GM21447 (cell line): ENCODE data around the gene HOXA6.

Experiments used
- ATAC-seq: cut with Tn5 transposase; IDR thresholded peaks from one replicate; pipeline ENCODE4 v1.9.1; 2021; ENCODE audit not compliant: unreplicated experiment

The HOXA6 gene

GRCh38 chr7:27141137-27141922 is 6.2 kb downstream of the HOXA6 start:
- ATAC-seq, result no peak

- ATAC-seq, result no peak
Observed at GRCh38 chr7:27140126-27140857, 7.3 kb downstream of the HOXA6 start.

DNA sequence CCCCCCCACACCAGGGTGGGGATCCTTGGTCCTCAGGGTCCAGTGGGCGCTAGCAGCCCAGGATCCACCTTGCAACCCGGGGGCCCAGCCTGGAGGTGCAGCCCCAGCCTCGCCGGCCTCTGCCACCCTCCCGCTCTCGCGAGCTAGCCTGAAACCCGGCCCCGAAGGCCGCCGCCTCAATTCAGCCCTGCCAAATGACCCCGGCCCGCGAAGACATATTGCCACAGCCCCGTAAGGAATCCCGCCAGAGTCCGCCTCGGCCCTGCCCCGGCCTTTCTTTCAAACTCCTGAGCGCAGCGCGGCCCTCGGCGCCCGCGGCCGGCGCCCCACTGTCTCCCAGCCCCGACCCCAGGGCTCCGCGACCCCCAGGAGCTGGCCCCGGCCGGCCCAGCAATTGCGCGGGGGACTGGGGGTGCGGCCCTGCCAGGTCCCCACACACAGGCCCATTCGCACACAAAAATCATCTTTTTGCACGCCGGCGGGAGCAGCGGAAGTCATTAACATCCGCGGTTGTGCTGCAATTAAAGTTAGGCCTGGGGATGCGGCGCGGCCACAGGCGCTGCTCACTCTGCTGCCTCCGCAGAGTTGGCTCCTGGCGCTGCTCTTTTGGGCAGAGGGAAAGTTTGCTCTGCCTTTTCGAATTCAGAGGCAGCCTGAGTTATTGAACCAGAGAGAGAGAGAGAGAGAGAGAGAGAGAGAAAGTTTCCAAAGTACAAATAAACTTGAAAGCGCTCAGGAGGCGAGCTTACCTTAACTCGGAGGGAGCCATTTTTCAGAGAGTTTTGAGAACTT is 8.0 kb downstream of the HOXA6 start:
- no peak for ATAC-seq

DNA sequence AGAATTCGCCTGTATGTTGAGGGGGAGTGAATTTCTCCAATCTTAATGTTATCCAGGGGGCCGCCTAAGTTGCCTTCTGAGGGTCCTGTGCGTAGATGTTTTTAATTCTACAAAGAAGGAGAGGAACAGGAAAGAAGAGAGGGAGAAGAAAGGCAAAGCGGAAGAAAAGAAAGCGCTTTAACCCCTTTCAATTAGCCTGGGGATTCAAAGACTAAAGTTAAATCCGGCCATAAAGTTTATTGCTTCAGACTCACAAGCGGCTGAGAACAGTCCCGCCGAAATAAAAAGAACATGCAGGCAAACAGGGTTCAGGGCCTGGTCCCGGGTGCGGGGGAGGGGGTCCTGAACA is 8.6 kb downstream of the HOXA6 start:
- no peak for ATAC-seq

GRCh38 chr7:27138472-27138871 is 9.1 kb downstream of the HOXA6 start:
- no peak for ATAC-seq

GRCh38 chr7:27137640-27138315 is 9.8 kb downstream of the HOXA6 start:
- no peak for ATAC-seq

GRCh38 chr7:27134392-27134791 is 13.2 kb downstream of the HOXA6 start:
- no peak for ATAC-seq

DNA sequence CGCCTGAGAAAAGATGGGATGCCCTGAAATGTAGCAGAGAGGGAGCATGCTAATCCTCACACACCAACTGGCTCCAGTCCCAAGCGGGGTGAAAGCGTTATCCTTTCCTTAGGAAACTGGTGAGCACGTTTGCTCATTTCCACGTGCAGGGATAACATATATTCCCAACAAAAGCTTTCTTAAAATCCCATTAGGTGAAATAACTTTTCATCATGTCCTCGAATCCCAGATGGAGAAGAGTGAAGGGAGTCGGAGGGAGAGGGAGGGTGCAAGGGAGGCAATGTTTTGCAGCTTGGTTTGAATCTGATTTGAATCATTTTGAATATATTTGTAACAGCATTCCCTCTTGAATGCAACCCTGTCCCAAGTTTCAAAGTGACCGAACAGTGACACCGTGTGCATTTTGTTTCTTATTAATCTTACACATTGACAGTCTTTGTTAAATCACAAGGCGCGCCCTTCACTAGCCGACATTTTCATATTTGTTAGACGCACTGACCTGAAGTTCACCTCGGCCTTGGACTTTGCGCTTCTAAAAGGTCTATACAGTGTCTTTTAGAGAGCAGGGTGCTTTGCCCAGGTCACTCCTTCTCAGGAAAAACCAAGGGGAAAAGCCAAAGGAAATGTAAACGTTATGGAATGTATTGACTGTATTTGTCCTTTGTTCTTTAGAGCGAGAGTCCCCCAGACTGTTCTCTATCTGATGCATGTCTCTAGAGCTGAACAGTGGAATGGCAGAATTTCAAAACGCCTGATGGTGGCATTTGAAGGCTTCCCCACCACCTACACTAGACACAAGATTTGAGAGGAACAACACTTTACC is 14.0 kb downstream of the HOXA6 start:
- ATAC-seq, result no peak

- ATAC-seq, result no peak
Observed at GRCh38 chr7:27132978-27133377, 14.6 kb downstream of the HOXA6 start.

DNA sequence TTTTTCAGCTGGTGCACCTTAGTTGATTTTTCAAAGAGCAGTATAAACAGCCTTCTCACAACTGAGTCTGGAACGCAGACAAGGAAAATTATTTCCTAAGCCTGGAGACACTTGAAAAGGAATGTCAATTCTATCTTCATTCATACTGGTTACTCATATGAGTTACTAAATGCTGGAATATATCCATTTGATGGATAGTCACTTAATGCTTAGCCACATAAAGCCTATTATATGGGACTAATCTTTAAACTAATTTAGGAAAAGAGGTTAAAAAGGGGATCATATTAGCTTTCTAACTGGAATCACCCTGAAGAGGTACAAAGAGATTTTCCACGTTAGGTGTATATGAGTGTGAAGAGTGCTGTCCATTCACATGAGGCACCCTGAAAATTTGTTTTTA is 15.4 kb downstream of the HOXA6 start:
- ATAC-seq, result no peak

DNA sequence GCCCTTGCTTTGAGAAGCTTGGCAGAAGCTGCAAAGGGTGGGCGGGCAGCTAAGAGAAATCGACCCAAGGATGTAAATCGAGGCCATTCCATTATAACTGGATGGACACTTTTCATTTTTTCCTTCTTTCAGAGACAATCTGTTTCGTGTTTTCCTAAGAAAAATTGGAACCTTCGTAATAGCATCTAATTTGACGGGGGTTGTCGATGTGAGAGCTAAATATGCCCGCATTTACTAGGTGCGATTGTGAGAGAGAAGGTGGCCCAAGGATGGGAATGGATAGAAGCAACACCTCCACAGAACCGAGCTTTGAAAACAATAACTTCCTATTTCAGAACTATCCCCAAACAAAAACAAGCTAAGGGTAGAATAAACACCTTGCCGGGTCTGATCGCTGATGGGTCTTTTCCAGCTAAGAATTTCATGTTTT is 16.2 kb downstream of the HOXA6 start:
- ATAC-seq, result no peak

- ATAC-seq, result no peak
Observed at GRCh38 chr7:27130540-27131389, 16.8 kb downstream of the HOXA6 start, which contains the start of gene HOXA4. Gene HOXA4, minus strand, starts transcription at chr7:27130757. Its CDS starts 24 bp downstream, at chr7:27130733.

DNA sequence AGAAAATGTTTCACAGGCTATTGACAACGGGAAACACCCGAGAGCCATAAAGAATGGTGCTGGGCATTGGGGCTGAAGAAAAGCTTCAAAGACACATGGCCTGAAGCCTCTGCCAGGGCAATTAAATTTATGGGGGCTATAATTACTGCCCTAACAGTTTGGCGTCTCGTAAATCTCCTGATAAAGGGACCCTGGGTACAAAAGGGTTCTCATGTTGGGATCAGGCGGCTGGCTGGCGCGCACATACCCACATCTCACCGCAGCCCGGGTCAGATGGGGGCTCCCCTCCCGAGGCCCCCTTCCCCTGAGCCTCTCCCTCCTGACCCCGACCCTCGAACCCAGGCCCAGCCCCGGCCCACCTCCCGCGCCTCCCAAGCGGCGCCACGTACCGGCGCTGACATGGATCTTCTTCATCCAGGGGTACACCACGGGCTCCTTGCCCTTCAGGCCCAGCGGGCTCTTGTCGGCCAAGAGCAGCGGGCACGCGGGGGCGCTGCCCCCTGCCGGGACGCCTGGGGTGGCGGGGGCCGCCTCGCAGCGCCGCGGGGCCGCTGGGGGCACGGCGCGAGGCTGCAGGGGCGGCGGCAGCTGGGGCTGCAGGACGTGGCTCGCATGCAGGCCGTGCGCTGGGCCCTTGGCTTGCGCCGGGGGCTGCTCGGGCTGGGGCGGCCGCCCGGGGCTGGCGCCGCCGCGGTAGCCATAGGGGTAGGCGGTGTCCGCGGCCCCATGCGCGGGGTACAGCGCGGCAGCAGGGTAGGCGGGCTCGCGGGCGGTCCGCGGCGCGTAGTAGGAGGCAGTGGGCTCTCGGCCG is 17.6 kb downstream of the HOXA6 start:
- ATAC-seq, result no peak

GRCh38 chr7:27128776-27129728 is 18.5 kb downstream of the HOXA6 start:
- no peak for ATAC-seq

DNA sequence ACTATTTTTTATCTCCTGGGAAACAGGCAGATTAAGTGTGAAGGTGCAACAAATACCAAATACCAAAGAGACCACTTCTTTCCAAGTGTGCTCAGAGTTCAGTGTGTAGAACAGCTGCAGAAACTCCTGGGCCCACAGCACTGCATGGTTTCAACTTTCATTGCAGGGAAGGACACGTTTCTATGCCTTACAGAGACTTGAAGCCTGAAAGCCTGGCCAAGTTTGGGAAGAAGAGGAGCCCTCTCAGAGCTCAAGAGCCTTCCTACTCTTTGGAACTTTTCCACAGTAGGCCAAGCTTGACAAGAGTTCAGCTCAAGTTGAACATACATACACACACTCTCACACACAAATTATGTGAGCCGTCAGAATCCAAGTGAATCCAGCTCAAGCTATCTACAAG is 19.5 kb downstream of the HOXA6 start:
- ATAC-seq, result no peak

- no peak for ATAC-seq
Observed at GRCh38 chr7:27126596-27127327, 20.8 kb downstream of the HOXA6 start.

DNA sequence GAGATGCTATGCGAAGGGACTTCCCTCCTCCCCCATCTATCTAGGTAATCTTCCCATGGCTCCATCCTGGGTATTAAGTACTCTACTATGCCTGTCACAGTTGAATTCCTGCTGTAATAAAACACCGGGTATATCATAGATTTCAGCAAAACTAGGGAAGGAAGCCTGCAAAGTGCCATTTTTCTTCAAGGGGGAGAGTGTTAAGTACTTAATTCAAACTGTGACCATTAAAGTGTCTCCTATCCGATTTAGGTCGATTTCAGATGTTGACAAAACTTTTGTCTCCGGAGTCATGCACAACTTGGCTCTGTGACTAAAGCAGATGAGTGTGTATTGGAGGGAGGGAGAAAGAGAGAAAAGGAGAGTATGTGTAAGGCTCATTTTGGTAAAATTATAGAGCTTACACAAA is 21.6 kb downstream of the HOXA6 start:
- ATAC-seq, result no peak
